SH-SY5Y (cell line): ENCODE data around the gene SPPL2C.

Experiments
- GATA2 ChIP-seq: IDR thresholded peaks from 2 replicates; pipeline ENCODE4 v1.6.1; 2011; ENCODE audit warnings: mild to moderate bottlenecking, low read depth, low read length
- GATA3 ChIP-seq: IDR thresholded peaks from 2 replicates; pipeline ENCODE4 v1.6.1; 2011; ENCODE audit warnings: low read depth, mild to moderate bottlenecking, low read length, moderate library complexity

Gene SPPL2C

DNA sequence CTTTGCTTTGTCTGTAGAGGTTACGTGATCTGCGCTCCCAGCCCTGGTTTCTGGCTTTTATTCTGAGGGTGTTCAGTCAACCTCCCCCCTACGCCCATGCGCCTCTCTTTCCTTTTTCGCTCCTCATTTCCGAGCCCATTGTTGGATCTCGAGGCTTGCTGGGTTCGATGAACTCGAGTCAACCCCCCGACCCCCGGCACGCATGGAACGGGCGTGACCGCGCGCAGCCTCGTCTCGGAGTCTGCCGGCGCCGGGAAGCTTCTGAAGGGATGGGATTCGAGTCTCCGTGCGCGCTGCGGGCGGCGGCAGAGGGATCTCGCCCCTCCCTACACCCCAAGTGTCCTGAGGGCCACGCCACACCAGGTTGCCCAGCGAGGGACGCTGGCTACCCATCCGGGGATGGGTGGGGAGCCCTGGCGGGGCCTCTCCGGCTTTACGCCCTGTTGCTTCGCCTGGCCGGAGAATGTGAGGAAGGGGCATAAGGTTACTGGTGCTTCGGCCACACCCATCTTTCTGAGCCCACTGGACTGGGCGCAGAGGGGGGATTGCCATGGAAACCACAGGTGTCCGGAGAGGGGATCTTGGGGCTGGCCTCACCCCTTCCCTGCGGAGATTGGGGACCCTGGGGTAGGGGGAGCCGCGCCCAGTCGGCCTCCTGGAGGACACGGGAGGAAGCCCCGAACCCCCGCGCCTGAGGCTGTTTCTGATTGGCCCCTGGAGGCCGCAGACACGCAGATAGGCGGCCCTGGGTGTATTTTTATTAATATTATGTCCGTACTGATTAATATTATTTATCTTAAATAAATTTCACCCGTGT is 51.5 kb downstream of the SPPL2C start:
- TF ChIP-seq GATA2 (no peak), GATA3 (no peak)
